ENCODE data around the gene SPAM1. TPM values are rescaled to one million over a fixed set of nuclear protein-coding genes. Genes with fewer than 3 reads are reported as not detected.

The SPAM1 gene
- polyA plus RNA-seq, 2 of the 4 experiments (the other 2 are of a cell fraction) = not detected

DNA sequence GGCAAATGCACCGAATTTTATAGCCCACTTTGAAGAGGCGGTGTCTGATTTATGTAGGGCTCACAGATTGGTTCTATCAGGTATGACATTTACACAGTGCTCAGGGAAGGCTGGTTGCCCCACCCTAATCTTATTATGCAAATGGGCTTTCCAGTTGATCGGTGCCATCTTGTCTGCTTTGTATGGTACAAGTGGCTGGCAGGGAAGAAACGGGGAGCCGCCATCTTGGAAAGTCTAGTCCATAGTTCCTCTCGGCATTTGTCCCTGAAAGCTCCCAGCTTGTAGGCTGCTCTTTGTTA lies 71.2 kb downstream of the SPAM1 start:
- Histone ChIP-seq H3K9me3 (no peaks in the 10 kb centered on the region), H3K4me2 (no peak overlapping the region), H3K27ac (no peak overlapping the region), H3K4me1 (no peaks in the 10 kb centered on the region), H3K4me3 (no peak overlapping the region)
- 65% methylated on average over 6 of the region's 6 CpGs for WGBS (ENCODE audit: missing lambda C conversion rate)
- FAIRE-seq (no peak), ATAC-seq (no peak), DNase-seq (ENCODE audit: low read depth in 1 of 2, low spot score in 1 of 2) (no peak)
- POLR2A ChIA-PET = no interaction called here
- CTCF ChIA-PET = no interaction called here
- TF ChIP-seq HDAC2 (IDR thresholded peaks at IDR 0.05) (no peak), RFX5 (IDR thresholded peaks at IDR 0.05) (no peak), FOSB (CRISPR knock-in tag; IDR thresholded peaks at IDR 0.05) (no peak), MYC (IDR thresholded peaks at IDR 0.05; ENCODE audit: borderline replicate concordance, low read length) (no peak), MAZ (IDR thresholded peaks at IDR 0.05; ENCODE audit: borderline replicate concordance, low read depth, low read length) (no peak), KDM5A (IDR thresholded peaks at IDR 0.05) (no peak), RNF2 (IDR thresholded peaks at IDR 0.05; ENCODE audit: borderline replicate concordance, low read depth) (no peak), NPAS2 (CRISPR knock-in tag; IDR thresholded peaks at IDR 0.05; ENCODE audit: borderline replicate concordance) (no peak), KDM1A (IDR thresholded peaks at IDR 0.05; ENCODE audit: low read depth) (no peak)
- TF ChIP-seq, protein P1, sequence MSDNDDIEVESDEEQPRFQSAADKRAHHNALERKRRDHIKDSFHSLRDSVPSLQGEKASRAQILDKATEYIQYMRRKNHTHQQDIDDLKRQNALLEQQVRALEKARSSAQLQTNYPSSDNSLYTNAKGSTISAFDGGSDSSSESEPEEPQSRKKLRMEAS (IDR thresholded peaks at IDR 0.05) = no peak
- TF ChIP-seq, protein P2, sequence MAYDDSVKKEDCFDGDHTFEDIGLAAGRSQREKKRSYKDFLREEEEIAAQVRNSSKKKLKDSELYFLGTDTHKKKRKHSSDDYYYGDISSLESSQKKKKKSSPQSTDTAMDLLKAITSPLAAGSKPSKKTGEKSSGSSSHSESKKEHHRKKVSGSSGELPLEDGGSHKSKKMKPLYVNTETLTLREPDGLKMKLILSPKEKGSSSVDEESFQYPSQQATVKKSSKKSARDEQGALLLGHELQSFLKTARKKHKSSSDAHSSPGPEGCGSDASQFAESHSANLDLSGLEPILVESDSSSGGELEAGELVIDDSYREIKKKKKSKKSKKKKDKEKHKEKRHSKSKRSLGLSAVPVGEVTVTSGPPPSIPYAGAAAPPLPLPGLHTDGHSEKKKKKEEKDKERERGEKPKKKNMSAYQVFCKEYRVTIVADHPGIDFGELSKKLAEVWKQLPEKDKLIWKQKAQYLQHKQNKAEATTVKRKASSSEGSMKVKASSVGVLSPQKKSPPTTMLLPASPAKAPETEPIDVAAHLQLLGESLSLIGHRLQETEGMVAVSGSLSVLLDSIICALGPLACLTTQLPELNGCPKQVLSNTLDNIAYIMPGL (CRISPR knock-in tag; IDR thresholded peaks at IDR 0.05; ENCODE audit: borderline replicate concordance) = no peak
- TF ChIP-seq, protein P3, sequence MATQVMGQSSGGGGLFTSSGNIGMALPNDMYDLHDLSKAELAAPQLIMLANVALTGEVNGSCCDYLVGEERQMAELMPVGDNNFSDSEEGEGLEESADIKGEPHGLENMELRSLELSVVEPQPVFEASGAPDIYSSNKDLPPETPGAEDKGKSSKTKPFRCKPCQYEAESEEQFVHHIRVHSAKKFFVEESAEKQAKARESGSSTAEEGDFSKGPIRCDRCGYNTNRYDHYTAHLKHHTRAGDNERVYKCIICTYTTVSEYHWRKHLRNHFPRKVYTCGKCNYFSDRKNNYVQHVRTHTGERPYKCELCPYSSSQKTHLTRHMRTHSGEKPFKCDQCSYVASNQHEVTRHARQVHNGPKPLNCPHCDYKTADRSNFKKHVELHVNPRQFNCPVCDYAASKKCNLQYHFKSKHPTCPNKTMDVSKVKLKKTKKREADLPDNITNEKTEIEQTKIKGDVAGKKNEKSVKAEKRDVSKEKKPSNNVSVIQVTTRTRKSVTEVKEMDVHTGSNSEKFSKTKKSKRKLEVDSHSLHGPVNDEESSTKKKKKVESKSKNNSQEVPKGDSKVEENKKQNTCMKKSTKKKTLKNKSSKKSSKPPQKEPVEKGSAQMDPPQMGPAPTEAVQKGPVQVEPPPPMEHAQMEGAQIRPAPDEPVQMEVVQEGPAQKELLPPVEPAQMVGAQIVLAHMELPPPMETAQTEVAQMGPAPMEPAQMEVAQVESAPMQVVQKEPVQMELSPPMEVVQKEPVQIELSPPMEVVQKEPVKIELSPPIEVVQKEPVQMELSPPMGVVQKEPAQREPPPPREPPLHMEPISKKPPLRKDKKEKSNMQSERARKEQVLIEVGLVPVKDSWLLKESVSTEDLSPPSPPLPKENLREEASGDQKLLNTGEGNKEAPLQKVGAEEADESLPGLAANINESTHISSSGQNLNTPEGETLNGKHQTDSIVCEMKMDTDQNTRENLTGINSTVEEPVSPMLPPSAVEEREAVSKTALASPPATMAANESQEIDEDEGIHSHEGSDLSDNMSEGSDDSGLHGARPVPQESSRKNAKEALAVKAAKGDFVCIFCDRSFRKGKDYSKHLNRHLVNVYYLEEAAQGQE (IDR thresholded peaks at IDR 0.05) = no peak

DNA sequence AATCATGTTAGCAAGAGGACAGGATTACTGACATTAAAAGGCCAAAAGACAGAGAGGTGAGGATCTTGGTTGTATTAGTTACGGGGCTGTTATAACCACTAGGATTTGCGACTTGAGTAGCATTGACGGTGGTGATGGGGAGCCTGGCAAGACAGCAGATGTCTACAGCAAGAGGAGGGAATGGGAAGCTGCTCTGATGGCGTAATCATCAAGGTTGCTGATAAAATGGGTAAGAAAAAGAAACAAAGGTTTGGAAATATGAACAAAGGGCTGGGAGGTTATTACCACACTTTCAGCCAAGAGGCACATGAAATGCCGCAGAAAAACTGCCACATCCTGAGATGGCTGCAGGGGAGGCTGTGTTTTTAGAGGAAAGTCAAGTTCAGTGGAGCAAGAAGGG lies 73.9 kb downstream of the SPAM1 start:
- ATAC-seq (no peak), DNase-seq (ENCODE audit: low read depth in 1 of 2, low spot score in 1 of 2) (no peak), FAIRE-seq (no peak)
- no peak for TF ChIP-seq CEBPB (IDR thresholded peaks at IDR 0.05)
- TF ChIP-seq POLR2AphosphoS2 (conservative IDR thresholded peaks at IDR 0.05; ENCODE audit: low read length) = no peak
- TF ChIP-seq HDAC2 (IDR thresholded peaks at IDR 0.05) = no peak
- no peak for TF ChIP-seq FOXS1 (CRISPR knock-in tag; IDR thresholded peaks at IDR 0.05)
- no peak for TF ChIP-seq CBX2 (IDR thresholded peaks at IDR 0.05; ENCODE audit: borderline replicate concordance, low read depth)
- no peak for TF ChIP-seq RARB (CRISPR knock-in tag; IDR thresholded peaks at IDR 0.05)
- TF ChIP-seq NPAS2 (CRISPR knock-in tag; IDR thresholded peaks at IDR 0.05; ENCODE audit: borderline replicate concordance) = no peak
- Histone ChIP-seq H3K4me1 (no peaks in the 10 kb centered on the region), H3K4me3 (no peak overlapping the region), H3K4me2 (no peak overlapping the region), H3K27ac (no peak overlapping the region), H3K9me3 (no peaks in the 10 kb centered on the region)
- WGBS (ENCODE audit: missing lambda C conversion rate) = 26% methylated on average over 5 of the region's 5 CpGs
- POLR2A ChIA-PET = no interaction called here
- CTCF ChIA-PET = no interaction called here

DNA sequence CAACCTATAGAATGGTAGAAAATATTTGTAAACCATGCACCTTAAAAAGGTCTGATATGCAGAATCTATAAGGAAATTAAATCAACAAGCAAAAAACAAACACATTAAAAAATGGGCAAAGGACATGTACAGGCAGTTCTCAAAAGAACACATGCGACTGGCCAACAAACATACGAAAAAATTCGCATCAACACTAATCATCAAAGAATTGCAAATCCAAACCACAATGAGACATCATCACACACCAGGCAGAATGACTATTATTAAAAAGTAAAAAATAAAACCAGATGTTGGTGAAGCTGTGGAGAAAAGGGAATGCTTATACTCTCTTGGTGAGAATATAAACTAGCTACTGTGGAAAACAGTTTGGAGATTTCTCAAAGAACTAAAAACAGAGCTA lies 74.7 kb downstream of the SPAM1 start:
- H3K9me3 ChIP-seq = no peaks in the 10 kb centered on the region
- FAIRE-seq = no peak
- WGBS (ENCODE audit: missing lambda C conversion rate) = 5% methylated on average over 3 of the region's 3 CpGs
- no peak for TF ChIP-seq RFX5 (IDR thresholded peaks at IDR 0.05)
- TF ChIP-seq NPAS2 (CRISPR knock-in tag; IDR thresholded peaks at IDR 0.05; ENCODE audit: borderline replicate concordance) = no peak
- TF ChIP-seq RAD21 (conservative IDR thresholded peaks at IDR 0.05 in 1 of 2, IDR thresholded peaks at IDR 0.05 in 1 of 2) = no peak
- TF ChIP-seq, protein P4, sequence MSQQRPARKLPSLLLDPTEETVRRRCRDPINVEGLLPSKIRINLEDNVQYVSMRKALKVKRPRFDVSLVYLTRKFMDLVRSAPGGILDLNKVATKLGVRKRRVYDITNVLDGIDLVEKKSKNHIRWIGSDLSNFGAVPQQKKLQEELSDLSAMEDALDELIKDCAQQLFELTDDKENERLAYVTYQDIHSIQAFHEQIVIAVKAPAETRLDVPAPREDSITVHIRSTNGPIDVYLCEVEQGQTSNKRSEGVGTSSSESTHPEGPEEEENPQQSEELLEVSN (IDR thresholded peaks at IDR 0.05; ENCODE audit: borderline replicate concordance, low read depth) = no peak
- TF ChIP-seq RARB (CRISPR knock-in tag; IDR thresholded peaks at IDR 0.05) = no peak
- no peak for TF ChIP-seq MAZ (IDR thresholded peaks at IDR 0.05; ENCODE audit: borderline replicate concordance, low read depth, low read length)
- TF ChIP-seq, protein P3 (IDR thresholded peaks at IDR 0.05) = no peak
- TF ChIP-seq ZFP36 (IDR thresholded peaks at IDR 0.05; ENCODE audit: borderline replicate concordance, partially characterized antibody) = no peak
- no peak for TF ChIP-seq POLR2A (IDR thresholded peaks at IDR 0.05; ENCODE audit: low read length)
- no peak for TF ChIP-seq SREBF2 (IDR thresholded peaks at IDR 0.05)
- TF ChIP-seq MAFK (IDR thresholded peaks at IDR 0.05; ENCODE audit: partially characterized antibody) = no peak

More for the DNA sequence above, 74.7 kb downstream of the SPAM1 start:
- ATAC-seq = no peak
- no peak for DNase-seq (ENCODE audit: low read depth in 1 of 2, low spot score in 1 of 2)
- Histone ChIP-seq H3K4me3 (no peak overlapping the region), H3K4me2 (no peak overlapping the region), H3K27ac (no peak overlapping the region), H3K4me1 (no peaks in the 10 kb centered on the region)
- POLR2A ChIA-PET = no interaction called here
- CTCF ChIA-PET = no interaction called here

All from A549 (cell line).